OCI-LY1 (cell line): ENCODE measurements around the gene OGFOD1.
"Not testable (repeated sequence)": the region's sequence is repeated elsewhere in the genome, so short reads cannot be mapped to it uniquely, and the experiment has no call there.

Experiments
- EZH2 ChIP-seq: fragments of 200-600 bp; sonication (generic), shearing (Covaris generic); IDR thresholded peaks from 2 replicates; pipeline ENCODE4 v1.8.0; 2017; ENCODE audit warnings: borderline replicate concordance, mixed run types, mild to moderate bottlenecking, antibody characterized with exemption, low read length, moderate library complexity, mixed read lengths
- TF ChIP-seq, protein P1 (sequence below): fragments of 200-600 bp; sonication (generic), shearing (Covaris generic); IDR thresholded peaks from 2 replicates; pipeline ENCODE4 v1.5.1; 2017; ENCODE audit warnings: mild to moderate bottlenecking, antibody characterized with exemption, low read length, moderate library complexity, mixed read lengths

DNA sequence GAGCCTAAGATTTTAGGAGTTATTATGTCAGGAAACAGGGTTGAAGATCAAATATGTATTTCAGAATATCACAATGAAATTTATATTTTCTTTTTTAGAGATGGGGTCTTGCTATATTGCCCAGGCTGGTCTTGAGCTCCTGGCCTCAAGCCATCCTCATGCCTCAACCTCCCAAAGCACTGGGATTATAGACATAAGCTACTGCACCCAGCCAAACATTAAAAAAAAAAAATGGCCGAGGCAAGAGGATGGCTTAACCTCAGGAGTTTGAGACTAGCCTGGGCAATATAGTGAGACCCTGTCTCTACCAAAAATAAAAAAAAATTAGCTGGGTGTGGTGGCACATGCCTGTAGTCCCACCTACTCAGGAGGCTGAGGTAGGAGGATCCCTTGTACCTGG is 37.5 kb downstream of the OGFOD1 start:
- TF ChIP-seq EZH2 = not testable (repeated sequence)
- TF ChIP-seq, protein P1, sequence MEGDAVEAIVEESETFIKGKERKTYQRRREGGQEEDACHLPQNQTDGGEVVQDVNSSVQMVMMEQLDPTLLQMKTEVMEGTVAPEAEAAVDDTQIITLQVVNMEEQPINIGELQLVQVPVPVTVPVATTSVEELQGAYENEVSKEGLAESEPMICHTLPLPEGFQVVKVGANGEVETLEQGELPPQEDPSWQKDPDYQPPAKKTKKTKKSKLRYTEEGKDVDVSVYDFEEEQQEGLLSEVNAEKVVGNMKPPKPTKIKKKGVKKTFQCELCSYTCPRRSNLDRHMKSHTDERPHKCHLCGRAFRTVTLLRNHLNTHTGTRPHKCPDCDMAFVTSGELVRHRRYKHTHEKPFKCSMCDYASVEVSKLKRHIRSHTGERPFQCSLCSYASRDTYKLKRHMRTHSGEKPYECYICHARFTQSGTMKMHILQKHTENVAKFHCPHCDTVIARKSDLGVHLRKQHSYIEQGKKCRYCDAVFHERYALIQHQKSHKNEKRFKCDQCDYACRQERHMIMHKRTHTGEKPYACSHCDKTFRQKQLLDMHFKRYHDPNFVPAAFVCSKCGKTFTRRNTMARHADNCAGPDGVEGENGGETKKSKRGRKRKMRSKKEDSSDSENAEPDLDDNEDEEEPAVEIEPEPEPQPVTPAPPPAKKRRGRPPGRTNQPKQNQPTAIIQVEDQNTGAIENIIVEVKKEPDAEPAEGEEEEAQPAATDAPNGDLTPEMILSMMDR = not testable (repeated sequence)
